PC-9 (cell line): Measurements from ENCODE around the gene PPFIBP1. TPM values are rescaled to one million over a fixed set of nuclear protein-coding genes. Genes with fewer than 3 reads are reported as not detected.

Source experiments
- BruUV-seq: library from RNA; stranded (reverse); fragments of 400-500 nt; replicated peaks from 2 replicates; lab custom pipeline; 2021; lab: Mats Ljungman, UMichigan
- CTCF ChIA-PET: fragments of 300-600 bp; sonication (Branson Sonifier 250); formaldehyde crosslinking; loops from one replicate; lab custom pipeline; 2022; ENCODE audit warnings: antibody characterized with exemption; lab: Charles Lee
- POLR2A ChIA-PET: fragments of 300-600 bp; sonication (Branson Sonifier 250); formaldehyde crosslinking; loops from one replicate; lab custom pipeline; 2022; ENCODE audit warnings: antibody characterized with exemption; ENCODE audit not compliant: unreplicated experiment; lab: Charles Lee
- DNase-seq, 2 experiments: peaks; one replicate each; pipeline versions ENCODE4 v3.0.0 to v3.0.0-alpha.2; 2015 to 2022; ENCODE audit warnings: mixed read lengths in 1 of 2
- H2AFZ ChIP-seq: fragments of 200-600 bp; sonication (generic); 2 replicates; pipeline ENCODE4 v1.8.1; 2017; ENCODE audit warnings: antibody characterized with exemption
- H3F3A ChIP-seq: fragments of 200-600 bp; sonication (generic); 2 replicates; pipeline ENCODE4 v1.8.1; 2017; ENCODE audit warnings: antibody characterized with exemption, mild to moderate bottlenecking, low read depth; ENCODE audit not compliant: insufficient read depth
- H3K27ac ChIP-seq: fragments of 200-600 bp; sonication (generic); 2 replicates; pipeline ENCODE4 v1.6.1; 2016; ENCODE audit warnings: mixed run types
- H3K27me3 ChIP-seq: fragments of 200-600 bp; sonication (generic); 2 replicates; pipeline ENCODE4 v1.6.1; 2016; ENCODE audit warnings: low read depth, mixed run types; ENCODE audit not compliant: insufficient read depth
- H3K36me3 ChIP-seq: fragments of 200-600 bp; sonication (generic); 2 replicates; pipeline ENCODE4 v1.6.1; 2016; ENCODE audit warnings: low read depth, mixed run types
- H3K4me1 ChIP-seq: fragments of 200-600 bp; sonication (generic); replicated peaks from 2 replicates; pipeline ENCODE4 v1.6.1; 2016; ENCODE audit warnings: mixed run types; ENCODE audit not compliant: insufficient read depth
- H3K4me2 ChIP-seq: fragments of 200-600 bp; sonication (generic); 2 replicates; pipeline ENCODE4 v1.6.1; 2017; ENCODE audit warnings: mixed run types
- H3K4me3 ChIP-seq: fragments of 200-600 bp; sonication (generic); 2 replicates; pipeline ENCODE4 v1.6.1; 2016; ENCODE audit warnings: mixed run types
- H3K79me2 ChIP-seq: fragments of 200-600 bp; sonication (generic); 2 replicates; pipeline ENCODE4 v1.6.1; 2017; ENCODE audit warnings: low read depth, mixed run types
- H3K9me2 ChIP-seq: fragments of 200-600 bp; sonication (generic); 2 replicates; pipeline ENCODE4 v1.8.1; 2017; ENCODE audit warnings: mild to moderate bottlenecking; ENCODE audit not compliant: insufficient read depth
- H3K9me3 ChIP-seq: fragments of 200-600 bp; sonication (generic); 2 replicates; pipeline ENCODE4 v1.8.1; 2016; ENCODE audit warnings: low read depth; ENCODE audit not compliant: insufficient read depth
- H4K20me1 ChIP-seq: fragments of 200-600 bp; sonication (generic); 2 replicates; pipeline ENCODE4 v1.8.1; 2017; ENCODE audit not compliant: insufficient read depth
- CTCF ChIP-seq: fragments of 200-600 bp; sonication (generic); conservative IDR thresholded peaks from 2 replicates; pipeline ENCODE4 v1.6.1; 2017; ENCODE audit warnings: mixed run types, antibody characterized with exemption, mild to moderate bottlenecking, moderate library complexity
- EZH2 ChIP-seq: fragments of 200-600 bp; sonication (generic); IDR thresholded peaks from 2 replicates; pipeline ENCODE4 v1.8.0; 2017; ENCODE audit warnings: antibody characterized with exemption, low read depth
- intact Hi-C: fragments of 100-400 bp; cut with micrococcal nuclease; formaldehyde crosslinking; loops from one replicate; pipeline ENCODE4 v1.10.0; 2022; ENCODE audit not compliant: unreplicated experiment
- total RNA-seq: library from RNA; stranded (reverse); gene quantifications from 2 replicates; pipeline ENCODE4 v1.2.3, GENCODE V29; 2021

Gene PPFIBP1
- total RNA-seq, 1 experiment from 2014 or later, result 77.0 TPM

GRCh38 chr12:27710592-27711316, 186.7 kb downstream of the PPFIBP1 start, which contains the start of gene MRPS35:
MRPS35 (plus strand) TSS chr12:27710832; CDS start chr12:27710844, 12 bp downstream.
- H3K27me3 ChIP-seq, result no peaks in the 10 kb centered on the region
- peak within 1 kb of the TSS; percentile 95 for H3K4me3 ChIP-seq
- H3K4me1 ChIP-seq, result peaks cover 14% of the 10 kb centered on the region
- peak within 1 kb of the TSS; percentile 67 for H3K27ac ChIP-seq
- H4K20me1 ChIP-seq, result peaks cover 3% of the 10 kb centered on the region; the same call in 1 of the 2 replicates
- no peaks in the 10 kb centered on the region for H3K9me2 ChIP-seq
- TSS peak; percentile 42 for BruUV-seq
- H3F3A ChIP-seq, result peaks cover 8% of the 10 kb centered on the region; the same call in 1 of the 2 replicates
- peaks cover 19% of the 10 kb centered on the region; the same call in 1 of the 2 replicates for H3K36me3 ChIP-seq
- H3K9me3 ChIP-seq, result no peaks in the 10 kb centered on the region
- peak; percentile 72 to 94 for DNase-seq
- intact Hi-C loops, result no loop called here
- peak within 1 kb of the TSS; percentile 98 for H2AFZ ChIP-seq
- CTCF ChIA-PET, result interaction anchor here (1.1 kb wide), 1 partner anchor 187 kb away, joined by 5 read pairs; the partner anchor contains the start of gene PPFIBP1
- H3K79me2 ChIP-seq, result peaks cover 50% of the 10 kb centered on the region
- TF ChIP-seq EZH2 (no peak), CTCF (no peak)
- H3K4me2 ChIP-seq, result peak within 1 kb of the TSS; percentile 91
- POLR2A ChIA-PET, result interaction anchor here (0.6 to 0.7 kb wide), 2 partner anchors 379 to 1216 kb away, joined by 4 to 5 read pairs; no protein-coding TSS in a partner anchor

- peak in 1 of 2 experiments; percentile 15 for DNase-seq
- no TSS peak for BruUV-seq
- CTCF ChIA-PET, result interaction anchor here (0.5 kb wide), 1 partner anchor 41 kb away, joined by 3 read pairs; no protein-coding TSS in a partner anchor
These were observed 187.3 kb downstream of the PPFIBP1 start for GRCh38 chr12:27711317-27711682.

More at GRCh38 chr12:27711317-27711682, 187.3 kb downstream of the PPFIBP1 start:
- H3K27me3 ChIP-seq, result no peaks in the 10 kb centered on the region
- peaks cover 8% of the 10 kb centered on the region; the same call in 1 of the 2 replicates for H3F3A ChIP-seq
- H3K4me3 ChIP-seq, result peak overlapping the region; percentile 95
- no peak for TF ChIP-seq CTCF
- no peak for TF ChIP-seq EZH2
- no peaks in the 10 kb centered on the region for H3K9me2 ChIP-seq
- POLR2A ChIA-PET, result no interaction called here
- H3K4me1 ChIP-seq, result peaks cover 14% of the 10 kb centered on the region
- H3K27ac ChIP-seq, result peak overlapping the region; percentile 67
- H3K79me2 ChIP-seq, result peaks cover 51% of the 10 kb centered on the region
- peaks cover 3% of the 10 kb centered on the region; the same call in 1 of the 2 replicates for H4K20me1 ChIP-seq
- H3K36me3 ChIP-seq, result peaks cover 21% of the 10 kb centered on the region; the same call in 1 of the 2 replicates
- intact Hi-C loops, result no loop called here
- H3K9me3 ChIP-seq, result no peaks in the 10 kb centered on the region
- H3K4me2 ChIP-seq, result peak overlapping the region; percentile 91
- H2AFZ ChIP-seq, result peak overlapping the region; percentile 98
